NCI-H774 (cell line): ENCODE data around the gene ITGB6.

Experiments used
- DNase-seq: peaks from one replicate; lab custom pipeline; 2025; lab: John Stamatoyannopoulos, UW

The ITGB6 gene

GRCh38 chr2:160199683-160200389 is at the start of gene ITGB6:
ITGB6 (minus strand) TSS chr2:160200272; CDS start chr2:160200063, 209 bp downstream.
- peak; percentile 42 for DNase-seq

- no peak for DNase-seq
Measured at GRCh38 chr2:160247296-160248035, 47.4 kb upstream of the ITGB6 start.

GRCh38 chr2:160246356-160246755 is 46.3 kb upstream of the ITGB6 start:
- DNase-seq: no peak

GRCh38 chr2:160245614-160246155 is 45.6 kb upstream of the ITGB6 start:
- DNase-seq: no peak

GRCh38 chr2:160242893-160243564 is 43.0 kb upstream of the ITGB6 start:
- no peak for DNase-seq

- no peak for DNase-seq
Measured at GRCh38 chr2:160241251-160242137, 41.4 kb upstream of the ITGB6 start.

GRCh38 chr2:160239436-160239835 is 39.4 kb upstream of the ITGB6 start:
- DNase-seq: no peak

GRCh38 chr2:160238392-160238791 is 38.3 kb upstream of the ITGB6 start:
- DNase-seq: no peak

- no peak for DNase-seq
Measured at GRCh38 chr2:160232905-160233475, 32.9 kb upstream of the ITGB6 start.

- no peak for DNase-seq
Measured at GRCh38 chr2:160229591-160229990, 29.5 kb upstream of the ITGB6 start.

- no peak for DNase-seq
Measured at GRCh38 chr2:160228141-160228917, 28.3 kb upstream of the ITGB6 start.

GRCh38 chr2:160227293-160227915 is 27.3 kb upstream of the ITGB6 start:
- no peak for DNase-seq

GRCh38 chr2:160226367-160226766 is 26.3 kb upstream of the ITGB6 start:
- no peak for DNase-seq

- no peak for DNase-seq
Measured at GRCh38 chr2:160225722-160226121, 25.6 kb upstream of the ITGB6 start.

GRCh38 chr2:160224507-160224906 is 24.4 kb upstream of the ITGB6 start:
- DNase-seq: no peak

- no peak for DNase-seq
Measured at GRCh38 chr2:160224060-160224459, 24.0 kb upstream of the ITGB6 start.

GRCh38 chr2:160223560-160223959 is 23.5 kb upstream of the ITGB6 start:
- DNase-seq: no peak

GRCh38 chr2:160222546-160223283 is 22.6 kb upstream of the ITGB6 start:
- DNase-seq: no peak
